T-helper 22 cell (primary cell): Measurements from ENCODE around the gene PBX3.
A peak's percentile ranks its signal among the peaks of the same experiment; 100 is the strongest.

Experiments used
- DNase-seq: peaks from one replicate; pipeline ENCODE4 v3.0.0-alpha.2; 2020; ENCODE audit warnings: low read depth

Gene PBX3

GRCh38 chr9:125747053-125747764 lies at the start of gene PBX3:
PBX3 (plus strand) TSS chr9:125747373.
- peak; percentile 40 for DNase-seq

- DNase-seq, result no peak
Measured at GRCh38 chr9:125699870-125700269, 47.3 kb upstream of the PBX3 start.

- DNase-seq, result no peak
Measured at GRCh38 chr9:125700791-125701190, 46.4 kb upstream of the PBX3 start.

- no peak for DNase-seq
Measured at GRCh38 chr9:125701351-125701750, 45.8 kb upstream of the PBX3 start.

- no peak for DNase-seq
Measured at GRCh38 chr9:125703662-125704061, 43.5 kb upstream of the PBX3 start.

- DNase-seq, result no peak
Measured at GRCh38 chr9:125705893-125706292, 41.3 kb upstream of the PBX3 start.

- peak; percentile 87 for DNase-seq
Measured at GRCh38 chr9:125706651-125707471, 40.3 kb upstream of the PBX3 start, which contains the start of gene MAPKAP1. MAPKAP1 (minus strand) TSS chr9:125707208; CDS start chr9:125672574, 34,634 bp downstream.

- no peak for DNase-seq
Measured at GRCh38 chr9:125707472-125707804, 39.7 kb upstream of the PBX3 start.

GRCh38 chr9:125726456-125727132 lies 20.6 kb upstream of the PBX3 start:
- no peak for DNase-seq

- DNase-seq, result no peak
Measured at GRCh38 chr9:125730168-125730567, 17.0 kb upstream of the PBX3 start.

GRCh38 chr9:125732562-125732961 lies 14.6 kb upstream of the PBX3 start:
- no peak for DNase-seq

- DNase-seq, result no peak
Measured at GRCh38 chr9:125739436-125739835, 7.7 kb upstream of the PBX3 start.

- DNase-seq, result no peak
Measured at GRCh38 chr9:125742657-125743056, 4.5 kb upstream of the PBX3 start.

- DNase-seq, result no peak
Measured at GRCh38 chr9:125743682-125744428, 3.3 kb upstream of the PBX3 start.

- DNase-seq, result no peak
Measured at GRCh38 chr9:125744616-125745015, 2.6 kb upstream of the PBX3 start.

- DNase-seq, result no peak
Measured at GRCh38 chr9:125745018-125745417, 2.2 kb upstream of the PBX3 start.

- no peak for DNase-seq
Measured at GRCh38 chr9:125745682-125746016, 1.5 kb upstream of the PBX3 start.

- DNase-seq, result peak; percentile 87
Measured at GRCh38 chr9:125746017-125746773, 978 bp upstream of the PBX3 start.

GRCh38 chr9:125746774-125747052 lies 460 bp upstream of the PBX3 start:
- DNase-seq, result no peak

- peak; percentile 7 for DNase-seq
Measured at GRCh38 chr9:125747765-125748445, 732 bp downstream of the PBX3 start.

GRCh38 chr9:125748446-125749099 lies 1.4 kb downstream of the PBX3 start:
- DNase-seq, result no peak
